ENCODE results near the gene ANO6. TPM values are rescaled to one million over a fixed set of nuclear protein-coding genes. Genes with fewer than 3 reads are reported as not detected.
A peak's percentile ranks its signal among the peaks of the same experiment; 100 is the strongest.

The ANO6 gene
- total RNA-seq, 2 donors from 2014 or later, result 13.2 to 21.2 TPM

- no peak overlapping the region for H3K9ac ChIP-seq (ENCODE audit: low read depth in 2 of 2, low read length in 2 of 2)
These were observed 1.8 kb upstream of the ANO6 start for GRCh38 chr12:45214071-45214470.

GRCh38 chr12:45214749-45215418 lies 1.0 kb upstream of the ANO6 start:
- TF ChIP-seq CTCF (IDR thresholded peaks at IDR 0.05), result no peak
- Histone ChIP-seq H3K4me3 (peak overlapping the region; percentile 65), H3K9me3 (no peaks in the 10 kb centered on the region), H3K27me3 (no peaks in the 10 kb centered on the region), H3K27ac (peak overlapping the region; percentile 91), H3K4me1 (no peaks in the 10 kb centered on the region), H3K36me3 (no peaks in the 10 kb centered on the region), H3K9ac (ENCODE audit: low read depth in 2 of 2, low read length in 2 of 2) (peak overlapping the region; percentile 90)
- no peak for DNase-seq
- intact Hi-C loops (cut with DNase I), result no loop called here

More at GRCh38 chr12:45214071-45214470, 1.8 kb upstream of the ANO6 start:
- intact Hi-C loops (cut with DNase I), result no loop called here
- H3K9me3 ChIP-seq, result no peaks in the 10 kb centered on the region
- H3K4me1 ChIP-seq, result no peaks in the 10 kb centered on the region
- no peak for DNase-seq
- no peaks in the 10 kb centered on the region for H3K27me3 ChIP-seq
- H3K4me3 ChIP-seq, result no peak overlapping the region
- no peaks in the 10 kb centered on the region for H3K36me3 ChIP-seq
- H3K27ac ChIP-seq, result no peak overlapping the region
- TF ChIP-seq CTCF (IDR thresholded peaks at IDR 0.05), result no peak

- Histone ChIP-seq H3K9ac (ENCODE audit: low read depth in 2 of 2, low read length in 2 of 2) (peak overlapping the region; percentile 90), H3K27ac (peak overlapping the region; percentile 91), H3K9me3 (no peaks in the 10 kb centered on the region), H3K36me3 (no peaks in the 10 kb centered on the region), H3K4me3 (peak overlapping the region; percentile 65), H3K4me1 (no peaks in the 10 kb centered on the region), H3K27me3 (no peaks in the 10 kb centered on the region)
- intact Hi-C loops (cut with DNase I), result no loop called here
- peak; percentile 65 for DNase-seq
- TF ChIP-seq CTCF (IDR thresholded peaks at IDR 0.05), result no peak
These were observed 511 bp downstream of the ANO6 start for GRCh38 chr12:45216230-45216982.

GRCh38 chr12:45216983-45217485 lies 1.1 kb downstream of the ANO6 start:
- intact Hi-C loops (cut with DNase I), result no loop called here
- H3K4me1 ChIP-seq, result no peaks in the 10 kb centered on the region
- H3K9me3 ChIP-seq, result no peaks in the 10 kb centered on the region
- no peak for DNase-seq
- no peaks in the 10 kb centered on the region for H3K27me3 ChIP-seq
- peak overlapping the region; percentile 90 for H3K9ac ChIP-seq (ENCODE audit: low read depth in 2 of 2, low read length in 2 of 2)
- peak overlapping the region; percentile 65 for H3K4me3 ChIP-seq
- peak overlapping the region; percentile 91 for H3K27ac ChIP-seq
- TF ChIP-seq CTCF (IDR thresholded peaks at IDR 0.05), result no peak
- H3K36me3 ChIP-seq, result no peaks in the 10 kb centered on the region

- H3K27me3 ChIP-seq, result no peaks in the 10 kb centered on the region
- H3K4me3 ChIP-seq, result no peak overlapping the region
- no peaks in the 10 kb centered on the region for H3K4me1 ChIP-seq
- intact Hi-C loops (cut with DNase I), result no loop called here
- H3K9me3 ChIP-seq, result no peaks in the 10 kb centered on the region
- H3K9ac ChIP-seq (ENCODE audit: low read depth in 2 of 2, low read length in 2 of 2), result no peak overlapping the region
- H3K36me3 ChIP-seq, result no peaks in the 10 kb centered on the region
- no peak for DNase-seq
- no peak for TF ChIP-seq CTCF (IDR thresholded peaks at IDR 0.05)
- H3K27ac ChIP-seq, result no peak overlapping the region
These were observed 2.0 kb downstream of the ANO6 start for GRCh38 chr12:45217846-45218245.
